Heart left ventricle (tissue), 16 donors: Measurements from ENCODE around the gene SOWAHD. TPM values are rescaled to one million over a fixed set of nuclear protein-coding genes. Genes with fewer than 3 reads are reported as not detected.

Experiments
- ATAC-seq, 4 donors: fragments of 200-7000 bp; cut with Tn5 transposase; one replicate each; pipeline ENCODE4 v1.9.1; 2020 to 2022; ENCODE audit warnings: moderate library complexity in 4 of 4, mild to moderate bottlenecking in 3 of 4, moderate number of reproducible peaks in 1 of 4
- DNase-seq, 5 donors: peaks; one replicate each; pipeline ENCODE4 v3.0.0-alpha.2; 2020
- H3K27ac ChIP-seq, 12 donors: fragments of 200-600 bp; sonication (generic) in 4 of 12; one replicate each; pipeline versions ENCODE4 v1.5.0 to v1.8.0; 2016 to 2022; ENCODE audit warnings: mild to moderate bottlenecking in 2 of 12
- H3K27me3 ChIP-seq, 9 donors: fragments of 200-600 bp; sonication (generic) in 2 of 9; one replicate each; pipeline versions ENCODE4 v1.5.1 to v1.8.0; 2016 to 2022; ENCODE audit warnings: mild to moderate bottlenecking in 3 of 9
- H3K36me3 ChIP-seq, 9 donors: fragments of 200-600 bp; sonication (generic) in 2 of 9; one replicate each; pipeline versions ENCODE4 v1.5.0 to v1.8.0; 2018 to 2022; ENCODE audit warnings: mild to moderate bottlenecking in 2 of 9
- H3K4me1 ChIP-seq, 12 donors: fragments of 200-600 bp; sonication (generic) in 4 of 12; one replicate each; pipeline versions ENCODE4 v1.5.0 to v1.8.0; 2016 to 2022; ENCODE audit warnings: mild to moderate bottlenecking in 3 of 12
- H3K4me3 ChIP-seq, 12 donors: fragments of 200-600 bp; sonication (generic) in 4 of 12; one replicate each; pipeline versions ENCODE4 v1.5.0 to v1.8.0; 2017 to 2022; ENCODE audit warnings: mild to moderate bottlenecking in 9 of 12, moderate library complexity in 4 of 12
- H3K9me3 ChIP-seq, 12 donors: fragments of 200-600 bp; sonication (generic) in 4 of 12; one replicate each; pipeline versions ENCODE4 v1.5.0 to v1.8.0; 2016 to 2022; ENCODE audit warnings: mild to moderate bottlenecking in 1 of 12
- CTCF ChIP-seq, 12 donors: fragments of 200-600 bp; sonication (generic) in 4 of 12; IDR thresholded peaks; one replicate each; pipeline versions ENCODE4 v1.5.0 to v1.8.0; 2018 to 2022; ENCODE audit warnings: antibody characterized with exemption in 12 of 12, mild to moderate bottlenecking in 5 of 12
- POLR2A ChIP-seq, 2 donors: fragments of 450-650 bp; IDR thresholded peaks; one replicate each; pipeline ENCODE4 v1.6.1; 2017; ENCODE audit warnings: antibody characterized with exemption in 2 of 2, mild to moderate bottlenecking in 2 of 2, moderate library complexity in 2 of 2
- WGBS, 4 donors: extraction: QIAGEN DNeasy Blood & Tissue Kit in 2 of 4; methylation state at CpG; one replicate each; pipeline versions ENCODE4 v1.1.5 to v1.1.7; 2013 to 2018; 5-methylcytosine and 5-hydroxymethylcytosine counted together
- intact Hi-C, 10 donors: fragments of 100-400 bp; cut with DNase I; formaldehyde crosslinking; loops; one replicate each; pipeline versions ENCODE4 v1.11.1 to v1.14.2; 2022
- polyA plus RNA-seq, 2 donors: library from polyadenylated mRNA; stranded (reverse); fragments of 200-250 nt; gene quantifications; one replicate each; pipeline ENCODE4 v1.2.3, GENCODE V29; 2013
- total RNA-seq, 9 donors: library from RNA; depleted of rRNA in 2 of 9; stranded (reverse); fragments of >200 nt in 2 of 9; fragmentation: NEBNext Ultra II Directional in 3 of 9; extraction: Animal tissue kit (Norgen Biotek cat#: 25700) in 3 of 9; gene quantifications; one replicate each; pipeline versions ENCODE4 v1.1.0 to v1.2.4, GENCODE V29; 2016 to 2023
- donor health status: ischemic (EF 13 %, LVEDD 7.1; RV severe dilation, severe dysfunction).
- donor health status: healthy with polysubstance abuse.
- donor health status: DM: no; HTN: yes; CAD: no.
- donor health status: DM: no; HTN: no; CAD: no.
- donor health status: ischemic (EF 25% LVEDD 6.9; RV normal size, moderate dysfunction).
- donor health status: ischemic (EF 25% LVEDD 5.7; RV mildly dilated, moderate dysfunction).
- donor health status: healthy.
- donor health status: DM: yes; HTN: yes; CAD: no.
- donor health status: ischemic (EF 35%, LVEDD 5.7; RV mildly dilated, moderate dysfunction).
- donor health status: nonischemic (EF 11% LVEDD 7.7; RV severe dilation, severe dysfunction).
- donor health status: DM: yes; HTN: yes; CAD: no.
- donor health status: PGD.
- donor health status: ischemic (EF 29% LVEDD 5.4; RV normal size, mild dysfunction).
- donor health status: nonischemic (EF 23%, LVEDD 6.1; RV moderate dilation, normal function).

SOWAHD gene
- total and polyA plus RNA-seq, 11 donors = 0.15 to 2.1 (median 0.27) TPM; not detected in 5

GRCh38 chrX:119809185-119809666, 50.8 kb downstream of the SOWAHD start:
- WGBS, 4 donors = 43 to 91% (median 71%) methylated on average over 1 of the region's 1 CpG
- H3K4me3 ChIP-seq = no peak overlapping the region
- H3K4me1 ChIP-seq = no peaks in the 10 kb centered on the region
- H3K36me3 ChIP-seq = no peaks in the 10 kb centered on the region
- no peaks in the 10 kb centered on the region for H3K9me3 ChIP-seq
- TF ChIP-seq POLR2A (IDR thresholded peaks at IDR 0.05) (no peak), CTCF (IDR thresholded peaks at IDR 0.05) (no peak)
- no peak overlapping the region for H3K27ac ChIP-seq
- intact Hi-C loops = no loop called here
- peaks cover 0 to 4% (median 0%) of the 10 kb centered on the region in 9 donors for H3K27me3 ChIP-seq
- ATAC-seq (no peak), DNase-seq (no peak)

Other genes starting within 250 kb of the SOWAHD start
- gene STEEP1, start 193.2 kb upstream of the SOWAHD start, total RNA-seq = 10 to 100 TPM in 8 of 9 donors, 1 to 10 TPM in 1; 9.7 to 21.7 (median 16.7) TPM
- gene STEEP1, start 193.2 kb upstream of the SOWAHD start, polyA plus RNA-seq = 10 to 100 TPM in 1 of 2 donors, 1 to 10 TPM in 1; 5.4 to 20.0 TPM
- gene UBE2A, start 184.0 kb upstream of the SOWAHD start, total RNA-seq = 10 to 100 TPM; 37.3 to 72.4 (median 65.5) TPM
- 10 to 100 TPM; 51.5 to 86.2 TPM for gene UBE2A, start 184.0 kb upstream of the SOWAHD start, polyA plus RNA-seq
- gene NKRF, start 152.2 kb upstream of the SOWAHD start, total RNA-seq = 1 to 10 TPM; 3.9 to 6.0 (median 4.8) TPM
- gene NKRF, start 152.2 kb upstream of the SOWAHD start, polyA plus RNA-seq = 1 to 10 TPM; 3.1 to 4.3 TPM
- 10 to 100 TPM in 5 of 9 donors, 1 to 10 TPM in 4; 7.6 to 36.4 (median 10.0) TPM for gene SEPTIN6, start 65.4 kb upstream of the SOWAHD start, total RNA-seq
- 1 to 10 TPM; 3.3 to 7.2 TPM for gene SEPTIN6, start 65.4 kb upstream of the SOWAHD start, polyA plus RNA-seq
- 1,000 to 10,000 TPM in 8 of 9 donors, 100 to 1,000 TPM in 1; 933 to 1,886 (median 1,201) TPM for gene RPL39, start 33.0 kb downstream of the SOWAHD start, total RNA-seq
- 1,000 to 10,000 TPM; 3,082 to 4,859 TPM for gene RPL39, start 33.0 kb downstream of the SOWAHD start, polyA plus RNA-seq
- 1 to 10 TPM in 8 of 9 donors, under 1 TPM in 1; 0.71 to 4.3 (median 2.8) TPM for gene UPF3B, start 94.4 kb downstream of the SOWAHD start, total RNA-seq
- gene UPF3B, start 94.4 kb downstream of the SOWAHD start, polyA plus RNA-seq = 1 to 10 TPM; 7.5 to 7.9 TPM
- 10 to 100 TPM in 4 of 9 donors, 1 to 10 TPM in 5; 8.0 to 12.8 (median 9.6) TPM for gene RNF113A, start 113.1 kb downstream of the SOWAHD start, total RNA-seq
- gene RNF113A, start 113.1 kb downstream of the SOWAHD start, polyA plus RNA-seq = 10 to 100 TPM; 10.6 to 12.9 TPM
- gene NDUFA1, start 113.2 kb downstream of the SOWAHD start, total RNA-seq = 100 to 1,000 TPM; 288 to 622 (median 433) TPM
- gene NDUFA1, start 113.2 kb downstream of the SOWAHD start, polyA plus RNA-seq = 1,000 to 10,000 TPM in 1 of 2 donors, 100 to 1,000 TPM in 1; 310 to 1,598 TPM
- not detected for gene AKAP14, start 137.3 kb downstream of the SOWAHD start, total RNA-seq
- gene AKAP14, start 137.3 kb downstream of the SOWAHD start, polyA plus RNA-seq = not detected
- gene NKAP, start 185.2 kb downstream of the SOWAHD start, total RNA-seq = 1 to 10 TPM; 2.9 to 7.8 (median 5.9) TPM
- 1 to 10 TPM; 4.2 to 7.0 TPM for gene NKAP, start 185.2 kb downstream of the SOWAHD start, polyA plus RNA-seq